NCI-H1092 (cell line): Measurements from ENCODE around the gene CCDC91.
"Not testable (repeated sequence)": the region's sequence is repeated elsewhere in the genome, so short reads cannot be mapped to it uniquely, and the experiment has no call there.

Source experiments
- DNase-seq: peaks from one replicate; lab custom pipeline; 2025; lab: John Stamatoyannopoulos, UW

CCDC91 gene

DNA sequence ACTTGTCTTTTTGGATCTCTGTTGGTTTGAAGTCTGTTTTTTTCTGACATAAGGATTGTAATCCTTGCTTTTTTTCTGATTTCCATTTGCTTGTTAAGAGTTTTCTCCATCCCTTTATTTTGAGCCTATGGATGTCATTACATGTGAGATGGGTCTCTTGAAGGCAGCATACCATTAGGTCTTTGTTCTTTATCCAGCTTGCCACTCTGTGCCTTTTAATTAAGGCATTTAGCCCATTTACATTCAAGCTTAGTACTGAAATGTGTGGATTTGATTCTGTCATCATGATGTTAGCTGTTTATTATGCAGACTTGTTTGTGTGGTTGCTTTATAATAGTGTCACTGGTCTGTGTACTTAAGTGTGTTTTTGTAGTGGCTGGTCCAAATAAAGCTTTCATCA, 100.0 kb downstream of the CCDC91 start:
- no peak for DNase-seq

DNA sequence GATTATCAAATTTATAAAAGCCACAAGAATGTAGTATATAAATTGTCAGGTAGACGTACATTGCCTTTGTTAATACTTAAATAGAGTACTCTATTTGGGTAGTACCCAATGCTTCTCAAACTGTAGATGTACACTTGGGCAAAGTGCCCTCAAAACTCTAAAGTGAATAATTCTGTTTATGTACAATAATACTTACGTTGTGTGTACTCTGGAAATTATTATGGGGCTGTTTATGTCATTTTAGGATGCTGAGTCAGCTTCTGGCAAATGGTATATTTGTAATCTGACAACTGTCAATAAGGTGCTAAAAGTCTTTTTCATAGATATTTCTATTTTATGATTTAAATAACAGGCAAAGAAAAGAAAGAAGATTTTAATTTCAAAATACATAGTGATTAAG, 102.4 kb downstream of the CCDC91 start:
- DNase-seq, result no peak

DNA sequence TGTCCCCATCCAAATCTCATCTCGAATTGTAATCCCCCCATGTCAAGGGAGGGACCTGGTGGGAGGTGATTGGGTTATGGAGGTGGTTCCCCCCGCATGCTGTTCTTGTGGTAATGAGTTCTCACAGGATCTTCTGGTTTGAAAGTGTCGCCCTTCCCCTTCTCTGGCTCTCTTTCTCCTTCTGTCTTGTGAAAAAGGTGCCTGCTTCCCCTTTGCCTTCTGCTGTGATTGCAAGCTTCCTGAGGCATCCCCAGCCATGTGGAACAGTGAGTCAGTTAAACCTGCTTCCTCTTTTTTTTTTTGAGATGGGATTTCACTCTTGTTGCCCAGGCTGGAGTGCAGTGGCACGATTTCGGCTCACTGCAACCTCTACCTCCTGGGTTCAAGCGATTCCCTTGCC, 104.0 kb downstream of the CCDC91 start:
- no peak for DNase-seq

DNA sequence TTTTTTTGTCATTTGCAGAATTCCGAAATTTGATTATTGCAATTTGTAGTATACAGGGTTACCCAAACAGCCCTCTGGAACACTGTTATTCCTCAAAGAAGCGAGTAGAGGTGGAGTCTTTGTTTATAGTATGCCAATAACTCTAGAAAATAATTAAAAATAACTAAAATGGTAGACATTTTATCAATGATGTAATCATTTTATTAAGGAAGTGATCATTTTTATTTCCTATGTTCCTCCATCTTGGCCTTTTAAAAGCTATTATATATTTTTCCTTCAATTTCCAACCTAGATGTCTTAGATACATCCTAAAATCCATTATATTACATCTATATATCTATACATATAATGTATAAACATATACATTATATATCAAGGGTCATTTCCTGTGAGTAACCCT, 106.0 kb downstream of the CCDC91 start:
- no peak for DNase-seq

DNA sequence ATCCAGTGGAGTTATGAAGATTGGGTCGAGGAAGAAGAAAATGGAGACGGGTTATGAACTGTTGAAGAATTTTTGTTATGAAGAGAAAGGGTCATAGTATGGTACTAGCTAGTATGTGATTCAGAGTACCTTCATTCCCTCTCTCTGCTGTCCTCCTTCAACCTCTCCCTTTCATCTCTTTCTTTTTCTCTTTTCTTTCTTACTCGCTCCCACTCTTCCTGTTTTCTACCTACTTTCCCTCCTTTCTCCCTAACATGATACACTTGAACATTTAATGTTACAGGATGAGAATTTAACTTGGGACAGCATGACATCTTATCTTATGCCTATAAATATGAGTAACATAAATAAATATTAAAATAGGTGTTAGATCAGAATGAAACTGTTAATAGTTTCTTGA, 112.9 kb downstream of the CCDC91 start:
- no peak for DNase-seq

DNA sequence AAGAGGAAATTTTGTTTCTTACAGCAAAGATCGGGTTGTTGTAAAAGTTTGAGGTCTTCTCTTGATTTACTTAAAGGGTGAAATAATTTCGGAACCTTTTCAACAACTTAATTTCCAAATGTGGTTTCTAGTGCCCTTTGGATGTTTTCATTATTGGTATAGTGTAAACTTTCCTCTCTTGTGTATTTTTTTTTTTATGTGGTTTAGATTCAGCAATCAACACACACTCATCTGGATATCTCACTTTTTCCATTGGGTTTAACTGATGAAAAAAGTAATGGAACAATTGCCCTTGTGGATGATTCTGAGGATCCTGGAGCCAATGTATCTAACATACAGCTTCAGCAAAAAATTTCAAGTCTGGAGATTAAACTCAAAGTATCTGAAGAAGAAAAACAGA, 116.3 kb downstream of the CCDC91 start:
- no peak for DNase-seq

DNA sequence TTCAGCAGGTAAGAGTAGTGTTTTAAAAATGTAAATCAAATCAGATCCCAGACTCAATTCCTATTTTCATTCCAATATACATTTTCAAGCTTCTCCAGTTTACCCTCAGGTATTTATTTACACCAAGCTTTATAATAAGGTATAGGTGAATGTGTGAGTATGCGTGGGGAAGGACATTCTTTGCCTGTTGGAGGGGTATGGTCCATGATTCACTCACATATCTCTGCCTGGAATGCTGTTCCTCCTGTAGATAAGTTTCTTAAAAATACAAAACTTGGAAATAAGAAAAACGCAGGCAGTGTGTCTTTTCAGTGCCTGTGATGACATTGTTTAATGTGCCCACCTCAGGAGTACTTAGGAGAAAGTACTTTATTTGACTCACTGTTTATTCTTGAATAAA, 118.6 kb downstream of the CCDC91 start:
- DNase-seq, result no peak

DNA sequence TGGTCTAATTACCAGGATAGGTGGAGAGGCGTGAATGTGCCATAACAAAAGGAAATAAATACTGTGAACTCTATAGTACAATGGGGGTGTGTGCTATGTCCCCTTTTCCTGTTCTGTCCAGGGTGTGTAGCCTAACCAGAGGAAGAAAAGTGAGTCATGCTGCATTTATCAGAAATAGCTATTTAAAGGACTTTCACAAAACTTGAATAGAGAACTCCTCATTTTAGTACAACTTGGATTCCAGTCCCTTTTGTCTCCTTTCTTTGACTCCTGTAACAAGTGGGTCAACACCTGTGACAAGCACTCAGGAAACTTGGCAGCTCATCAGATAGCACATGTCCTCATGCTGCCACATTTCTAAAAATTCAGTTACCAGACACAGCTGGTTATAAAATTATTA, 123.4 kb downstream of the CCDC91 start:
- no peak for DNase-seq

DNA sequence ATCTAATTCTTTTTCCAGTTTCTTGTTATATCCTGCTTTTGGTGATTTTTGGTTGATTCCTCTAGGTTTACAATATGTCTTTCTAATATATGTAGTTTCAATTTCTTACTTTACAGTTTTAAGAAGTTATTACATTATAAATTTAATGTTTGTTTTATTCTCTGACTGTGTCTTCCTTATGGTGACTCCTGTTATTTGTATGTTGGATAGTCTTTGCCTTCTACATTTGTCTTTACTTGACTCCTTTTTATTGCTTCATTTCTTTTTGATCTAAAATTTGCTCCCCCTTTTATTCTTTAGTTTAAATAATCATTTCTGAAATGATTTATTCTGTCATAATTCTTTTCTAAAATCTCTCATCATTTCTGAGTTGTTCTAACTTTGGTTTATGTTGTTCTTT, 125.8 kb downstream of the CCDC91 start:
- no peak for DNase-seq

DNA sequence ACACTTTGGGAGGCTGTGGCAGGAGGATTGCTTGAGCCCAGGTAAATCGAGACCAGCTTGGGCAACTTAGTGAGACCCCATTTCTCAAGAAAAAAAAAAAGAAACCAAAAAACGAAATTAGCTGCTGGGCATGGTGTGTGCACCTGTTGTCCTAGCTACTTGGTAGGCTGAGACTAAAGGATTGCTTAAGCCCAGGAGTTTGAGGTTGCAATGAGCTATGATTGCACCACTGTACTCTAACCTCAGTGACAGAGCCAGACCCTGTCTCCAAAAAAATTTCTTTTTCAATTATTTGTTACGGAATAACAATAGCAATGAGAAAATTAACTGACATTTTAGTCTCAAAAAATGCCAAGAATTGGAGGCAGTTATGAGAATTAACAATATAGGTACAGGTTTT, 128.0 kb downstream of the CCDC91 start:
- DNase-seq, result no peak

DNA sequence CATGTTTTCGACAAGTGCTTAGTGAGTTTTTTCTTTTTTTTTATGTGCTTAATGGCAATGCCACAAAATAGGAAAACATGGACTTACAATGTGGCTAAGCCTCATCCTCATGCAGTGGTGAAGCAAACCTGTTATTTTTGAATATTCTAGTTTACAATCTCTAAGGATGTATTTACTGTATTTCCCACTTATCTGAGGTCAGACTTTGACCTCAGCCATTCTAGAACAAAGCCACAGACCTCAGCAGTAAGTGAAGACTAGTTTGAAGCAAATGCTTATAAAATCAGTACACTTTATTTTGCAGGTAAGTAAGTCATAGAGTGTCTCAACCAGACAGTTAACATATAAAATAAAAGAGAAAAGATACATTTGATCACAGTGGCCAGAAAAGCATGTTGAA, 130.1 kb downstream of the CCDC91 start:
- no peak for DNase-seq

DNA sequence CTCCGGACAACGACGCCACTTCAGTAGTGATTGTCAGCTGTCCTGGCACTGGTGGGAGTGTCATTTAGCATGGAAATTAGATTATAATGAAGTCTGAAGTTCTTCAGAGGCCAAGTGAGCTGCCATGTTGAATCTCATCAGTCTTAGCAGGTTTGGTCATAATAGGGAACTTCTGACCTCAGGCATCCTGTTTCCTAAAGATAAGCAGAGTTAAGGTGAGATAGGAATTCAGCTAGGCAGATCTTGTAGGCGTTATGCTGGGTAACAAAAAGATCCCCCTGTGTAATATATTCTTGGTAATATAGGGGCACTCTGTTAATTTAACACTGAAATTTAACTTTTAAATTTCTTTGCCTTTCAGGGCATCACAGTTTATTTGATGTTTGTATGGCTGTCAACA, 137.5 kb downstream of the CCDC91 start:
- DNase-seq, result no peak

DNA sequence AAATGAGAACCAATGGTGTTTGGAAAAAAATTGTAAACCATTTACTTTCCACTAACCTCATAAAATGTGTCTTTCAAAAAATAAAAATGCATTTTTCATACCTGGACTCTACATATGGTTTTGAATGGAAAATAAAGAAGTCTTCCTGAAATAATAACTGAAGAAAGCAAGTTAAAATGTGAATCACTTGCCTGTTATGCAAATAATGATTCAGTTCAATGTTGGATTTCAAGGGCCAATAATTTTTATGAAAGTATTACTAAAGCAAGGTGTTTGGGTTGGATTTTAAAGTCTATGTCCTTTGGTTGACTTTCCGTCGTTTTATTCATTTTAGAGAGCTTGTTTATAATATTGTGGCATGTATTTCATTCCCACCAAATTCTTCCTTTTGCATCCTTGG, 138.7 kb downstream of the CCDC91 start:
- no peak for DNase-seq

DNA sequence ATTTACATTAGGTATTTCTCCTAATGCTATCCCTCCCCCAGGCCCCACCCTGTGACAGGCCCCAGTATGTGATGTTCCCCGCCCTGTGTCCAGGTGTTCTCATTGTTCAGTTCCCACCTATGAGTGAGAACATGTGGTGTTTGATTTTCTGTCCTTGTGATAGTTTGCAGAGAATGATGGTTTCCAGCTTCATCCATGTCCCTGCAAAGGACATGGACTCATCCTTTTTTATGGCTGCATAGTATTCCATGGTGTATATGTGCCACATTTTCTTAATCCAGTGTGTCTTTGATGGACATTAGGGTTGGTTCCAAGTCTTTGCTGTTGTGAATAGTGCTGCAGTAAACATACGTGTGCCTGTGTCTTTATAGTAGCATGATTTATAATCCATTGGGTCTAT, 139.5 kb downstream of the CCDC91 start:
- DNase-seq, result not testable (repeated sequence)

DNA sequence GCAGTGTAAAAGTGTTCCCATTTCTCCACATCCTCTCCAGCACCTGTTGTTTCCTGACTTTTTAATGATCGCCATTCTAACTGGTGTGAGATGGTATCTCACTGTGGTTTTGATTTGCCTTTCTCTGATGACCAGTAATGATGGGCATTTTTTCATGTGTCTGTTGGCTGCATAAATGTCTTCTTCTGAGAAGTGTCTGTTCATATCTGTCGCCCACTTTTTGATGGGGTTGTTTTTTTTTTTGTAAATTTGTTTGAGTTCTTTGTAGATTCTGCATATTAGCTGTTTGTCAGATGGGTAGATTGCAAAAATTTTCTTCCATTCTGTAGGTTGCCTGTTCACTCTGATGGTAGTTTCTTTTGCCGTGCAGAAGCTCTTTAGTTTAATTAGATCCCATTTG, 140.0 kb downstream of the CCDC91 start:
- not testable (repeated sequence) for DNase-seq

DNA sequence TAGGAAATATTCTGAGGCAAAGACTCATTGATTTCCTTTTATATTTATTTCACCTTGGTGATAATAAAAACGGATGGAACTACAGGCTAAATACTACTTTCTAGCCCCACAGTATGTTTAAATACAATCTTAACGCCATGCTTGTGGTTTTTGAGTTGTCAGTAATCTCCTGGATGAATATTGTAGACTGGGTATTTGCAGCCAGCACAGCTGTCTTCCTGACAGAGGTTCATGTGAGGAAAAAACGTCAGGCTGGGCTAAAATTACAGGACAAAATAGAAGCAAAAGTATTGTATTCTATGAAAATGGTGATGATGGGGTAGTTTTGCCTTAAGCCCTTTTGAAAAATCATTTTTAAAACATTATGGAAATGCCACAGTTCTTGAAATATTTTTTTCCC, 140.9 kb downstream of the CCDC91 start:
- DNase-seq, result no peak

DNA sequence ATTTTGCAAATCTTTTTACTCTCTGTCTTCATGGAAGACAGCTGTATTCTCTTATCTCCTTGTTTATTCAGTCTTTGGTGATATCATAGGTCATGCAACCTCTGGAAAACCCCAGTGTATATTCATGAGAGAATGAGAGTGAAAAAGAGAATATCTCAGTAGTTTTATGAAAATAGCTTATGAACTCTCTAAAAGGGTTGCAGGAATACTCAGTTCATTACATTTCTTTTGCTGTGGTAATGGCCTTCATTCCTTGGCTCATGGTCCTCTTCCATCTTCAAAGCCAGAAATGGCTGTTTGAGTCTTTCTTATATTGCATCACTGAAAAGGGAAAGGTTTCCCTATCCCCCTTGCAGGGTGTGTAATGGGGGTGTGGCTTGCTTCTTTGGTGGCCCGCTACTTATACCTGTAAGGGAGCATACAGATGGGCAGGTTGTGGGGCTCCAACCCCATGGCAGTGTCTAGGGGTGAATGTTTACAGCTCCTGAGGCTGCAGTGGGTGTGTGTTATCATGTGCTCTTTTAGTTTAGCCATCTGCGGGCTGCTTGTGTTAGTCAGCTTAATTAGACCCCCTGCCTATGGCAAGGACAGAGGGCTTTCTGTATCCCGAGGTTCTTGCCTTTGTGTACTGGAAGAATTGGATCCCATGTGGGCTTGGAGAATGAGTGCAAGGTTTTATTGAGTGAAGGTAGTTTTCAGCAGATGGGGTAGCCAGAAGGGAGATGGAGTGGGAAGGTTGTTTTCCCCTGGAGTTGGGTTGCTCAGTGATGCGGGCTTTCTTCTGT, 150.2 kb downstream of the CCDC91 start:
- DNase-seq, result no peak

DNA sequence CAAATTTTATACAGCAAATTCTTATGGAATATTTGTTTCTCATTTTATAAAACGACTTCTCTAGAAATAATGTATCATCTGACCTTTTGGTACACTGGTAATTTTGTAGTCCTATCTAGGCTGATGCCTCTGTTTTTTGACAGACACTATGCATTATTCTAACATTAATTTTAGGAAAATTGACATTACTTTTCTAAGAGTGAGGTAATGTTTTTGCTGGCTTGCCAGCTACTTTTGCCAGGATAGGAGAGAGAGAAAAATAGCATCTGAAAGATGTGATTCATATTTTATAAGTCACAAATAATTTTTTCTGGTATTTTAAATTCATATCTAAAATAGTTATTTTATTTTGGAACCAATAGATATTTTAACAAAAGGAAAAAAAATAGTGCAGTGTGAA, 153.5 kb downstream of the CCDC91 start:
- DNase-seq, result no peak

DNA sequence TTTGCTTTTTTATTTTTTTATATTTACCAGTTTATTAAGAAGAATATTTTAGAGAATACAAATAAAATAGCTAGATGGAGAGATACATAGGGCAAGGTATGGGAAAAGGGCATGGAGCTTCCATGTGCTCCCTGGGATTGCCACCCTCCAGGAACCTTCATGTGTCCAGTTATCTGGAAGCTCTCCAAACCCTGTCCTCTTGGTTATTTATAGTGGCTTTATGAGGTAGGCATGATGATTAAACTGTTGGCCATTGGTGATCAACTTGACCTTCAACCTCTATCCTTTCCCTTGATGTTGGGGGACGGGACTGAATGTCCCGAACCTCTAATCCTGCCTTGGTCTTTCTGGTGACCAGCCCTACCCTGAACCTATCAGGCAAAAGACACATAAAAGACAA, 156.3 kb downstream of the CCDC91 start:
- DNase-seq, result no peak

DNA sequence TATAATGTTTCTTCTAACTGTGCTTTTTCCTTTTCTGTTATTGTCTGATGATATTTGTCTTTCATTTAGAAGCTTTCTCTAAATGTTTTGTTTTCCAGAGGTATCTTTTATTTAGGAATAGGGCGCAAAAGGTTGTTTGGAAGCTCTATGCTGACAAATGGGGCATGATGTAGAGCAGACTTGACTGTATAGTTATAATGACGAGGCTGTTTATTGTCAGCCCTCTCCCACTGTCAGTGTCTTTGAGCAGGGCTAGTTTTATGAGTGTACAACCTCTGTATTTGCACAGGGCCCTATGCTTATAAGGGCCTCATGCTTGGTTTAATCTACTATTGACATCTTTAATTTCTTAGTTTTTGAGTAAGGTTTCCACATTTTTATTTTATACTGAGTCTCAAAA, 158.9 kb downstream of the CCDC91 start:
- no peak for DNase-seq

DNA sequence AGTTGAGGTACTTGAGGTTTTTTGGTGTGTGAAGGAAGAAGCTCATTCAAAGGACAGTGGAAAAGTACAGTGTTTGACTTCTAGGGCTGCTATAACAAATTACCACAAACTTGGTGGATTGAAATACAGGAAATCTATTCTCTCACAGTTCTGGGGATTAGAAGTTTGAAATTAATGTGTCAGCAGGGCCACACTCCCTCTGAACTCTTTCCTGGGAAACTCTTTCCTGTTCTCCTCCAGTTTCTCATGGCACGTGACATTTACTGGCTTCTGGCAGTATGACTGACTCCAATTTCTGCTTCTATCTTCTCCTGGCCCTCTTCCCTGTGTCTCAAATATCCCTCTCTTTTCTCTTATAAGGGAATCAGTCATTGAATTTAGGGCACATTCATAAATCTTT, 160.2 kb downstream of the CCDC91 start:
- DNase-seq, result no peak

DNA sequence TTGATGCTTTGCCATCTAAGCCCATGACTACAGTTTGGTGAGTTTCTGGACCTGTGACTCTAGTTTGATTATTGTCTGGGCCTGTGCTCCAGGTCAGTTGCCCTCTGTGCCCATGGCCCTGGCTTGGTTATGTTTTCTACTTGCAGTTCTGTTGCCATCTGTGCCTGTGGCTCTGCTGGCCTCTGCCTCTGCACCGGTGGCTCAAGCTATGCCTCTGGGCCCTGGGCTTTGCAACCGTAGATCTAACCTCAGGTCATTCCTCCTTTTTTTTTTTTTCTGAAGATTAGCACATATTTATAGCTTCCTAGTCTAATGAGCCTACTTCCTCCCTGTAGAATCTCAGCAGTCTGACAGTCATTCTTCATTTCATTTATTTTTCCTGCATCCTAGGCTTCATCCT, 161.2 kb downstream of the CCDC91 start:
- no peak for DNase-seq

DNA sequence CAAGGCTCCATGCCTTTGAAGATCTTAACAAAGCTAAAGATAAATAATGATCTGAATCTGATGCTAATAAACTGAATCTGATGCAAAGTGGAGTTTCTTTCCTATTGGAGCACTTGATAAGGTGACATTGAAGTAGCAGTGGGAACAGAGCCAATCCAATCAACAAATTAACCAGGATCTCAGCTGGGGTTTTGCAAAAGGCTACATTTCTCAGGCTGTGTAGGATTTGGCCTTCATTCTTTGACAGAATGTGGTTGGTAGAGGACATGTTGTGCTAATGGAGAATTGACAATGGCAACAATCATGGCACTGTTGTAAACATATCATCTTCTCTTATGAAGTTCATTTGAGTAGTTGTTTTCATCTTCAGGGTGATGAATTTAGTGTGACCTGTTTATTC, 164.9 kb downstream of the CCDC91 start:
- DNase-seq, result no peak

DNA sequence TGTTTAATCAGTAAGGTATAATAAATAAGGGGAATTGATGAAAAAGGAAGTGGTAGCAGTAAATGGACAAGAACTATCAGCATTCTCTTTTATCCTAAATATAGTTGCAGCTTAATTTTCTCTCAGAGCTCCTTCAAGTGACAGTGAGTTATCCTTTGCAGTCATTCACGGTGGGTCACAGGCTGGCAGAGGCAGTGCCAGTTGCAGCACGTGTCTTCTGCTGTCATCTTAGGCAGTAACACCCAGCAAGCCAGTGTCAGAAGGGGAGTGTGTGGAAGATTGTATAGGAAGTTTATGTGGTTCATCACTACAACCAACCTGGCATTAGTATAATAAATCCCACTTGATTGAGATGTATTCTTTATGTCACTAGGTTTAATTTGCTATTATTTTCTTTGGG, 170.0 kb downstream of the CCDC91 start:
- DNase-seq, result no peak

DNA sequence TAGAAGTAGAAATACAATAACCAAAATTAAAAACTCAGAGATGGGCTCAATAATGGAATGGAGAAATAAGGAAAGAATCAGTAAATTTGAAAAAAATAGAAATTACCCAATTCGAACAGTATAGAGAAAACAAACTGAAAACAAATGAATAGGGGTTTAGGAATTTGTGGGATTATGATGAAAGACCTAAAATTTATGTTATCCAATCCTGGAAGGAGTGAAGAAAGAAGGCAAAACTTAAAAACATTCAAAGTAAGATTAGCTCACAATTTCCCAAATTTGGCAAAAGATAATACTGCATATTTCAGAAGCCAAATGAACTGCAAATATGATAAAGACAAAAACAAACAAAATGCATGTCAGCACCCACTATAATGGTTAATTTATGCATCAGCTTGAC, 177.1 kb downstream of the CCDC91 start:
- no peak for DNase-seq
